ENCODE data around the gene VIM.

DNA sequence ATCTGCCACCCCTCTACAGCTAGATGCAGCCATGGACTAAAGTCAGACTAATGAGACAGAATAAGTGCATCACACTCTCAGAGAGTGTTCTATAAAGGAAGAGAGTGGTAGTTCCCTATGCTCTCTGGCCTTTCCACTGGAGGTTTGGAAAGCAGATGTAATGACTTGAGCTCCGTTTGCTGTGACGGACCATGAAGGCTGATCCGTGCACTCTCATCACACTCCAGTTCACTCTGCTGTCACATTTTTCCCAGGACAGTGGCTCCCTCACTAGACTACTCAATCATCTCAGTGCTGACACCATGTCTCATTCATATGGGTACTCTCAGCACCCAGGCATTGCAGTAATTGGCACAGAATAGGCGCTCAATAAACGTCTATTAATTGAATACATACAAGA, 46.9 kb upstream of the VIM start:
- TF ChIP-seq, protein P1, sequence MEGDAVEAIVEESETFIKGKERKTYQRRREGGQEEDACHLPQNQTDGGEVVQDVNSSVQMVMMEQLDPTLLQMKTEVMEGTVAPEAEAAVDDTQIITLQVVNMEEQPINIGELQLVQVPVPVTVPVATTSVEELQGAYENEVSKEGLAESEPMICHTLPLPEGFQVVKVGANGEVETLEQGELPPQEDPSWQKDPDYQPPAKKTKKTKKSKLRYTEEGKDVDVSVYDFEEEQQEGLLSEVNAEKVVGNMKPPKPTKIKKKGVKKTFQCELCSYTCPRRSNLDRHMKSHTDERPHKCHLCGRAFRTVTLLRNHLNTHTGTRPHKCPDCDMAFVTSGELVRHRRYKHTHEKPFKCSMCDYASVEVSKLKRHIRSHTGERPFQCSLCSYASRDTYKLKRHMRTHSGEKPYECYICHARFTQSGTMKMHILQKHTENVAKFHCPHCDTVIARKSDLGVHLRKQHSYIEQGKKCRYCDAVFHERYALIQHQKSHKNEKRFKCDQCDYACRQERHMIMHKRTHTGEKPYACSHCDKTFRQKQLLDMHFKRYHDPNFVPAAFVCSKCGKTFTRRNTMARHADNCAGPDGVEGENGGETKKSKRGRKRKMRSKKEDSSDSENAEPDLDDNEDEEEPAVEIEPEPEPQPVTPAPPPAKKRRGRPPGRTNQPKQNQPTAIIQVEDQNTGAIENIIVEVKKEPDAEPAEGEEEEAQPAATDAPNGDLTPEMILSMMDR (IDR thresholded peaks at IDR 0.05): no peak
- TF ChIP-seq EZH2 (IDR thresholded peaks at IDR 0.05; ENCODE audit: borderline replicate concordance, insufficient read depth, low read depth, low read length, poor library complexity, severe bottlenecking): no peak
